Activated B cell treated with CpG ODN at 0.5 μM for 24 hours (primary cell): ENCODE data around the gene SMC4. TPM values are rescaled to one million over a fixed set of nuclear protein-coding genes. Genes with fewer than 3 reads are reported as not detected.

Experiments
- ATAC-seq: fragments of 200-7000 bp; cut with Tn5 transposase; one replicate; pipeline ENCODE4 v1.10.0; 2021; ENCODE audit warnings: low read depth, mild to moderate bottlenecking, moderate library complexity
- CTCF ChIA-PET: fragments of 350-600 bp; sonication (Branson Sonifier 250); formaldehyde crosslinking; loops from one replicate; lab custom pipeline; 2021; ENCODE audit warnings: antibody characterized with exemption; lab: Charles Lee
- POLR2A ChIA-PET: fragments of 350-600 bp; sonication (Branson Sonifier 250); formaldehyde crosslinking; loops from one replicate; lab custom pipeline; 2021; ENCODE audit warnings: antibody characterized with exemption; lab: Charles Lee
- DNase-seq: peaks from one replicate; pipeline ENCODE4 v3.0.0; 2022
- H3K27ac Mint-ChIP-seq: one replicate; pipeline ENCODE4 v1.8.0; 2020; ENCODE audit warnings: mixed read lengths
- H3K27me3 Mint-ChIP-seq: one replicate; pipeline ENCODE4 v1.8.0; 2021; ENCODE audit warnings: mixed read lengths
- H3K36me3 Mint-ChIP-seq: one replicate; pipeline ENCODE4 v1.8.0; 2021; ENCODE audit warnings: low read depth, mixed read lengths
- H3K4me1 Mint-ChIP-seq: one replicate; pipeline ENCODE4 v1.8.0; 2021; ENCODE audit warnings: mixed read lengths
- H3K4me3 Mint-ChIP-seq: one replicate; pipeline ENCODE4 v1.8.0; 2020; ENCODE audit warnings: mild to moderate bottlenecking, mixed read lengths
- H3K9me3 Mint-ChIP-seq: one replicate; pipeline ENCODE4 v1.8.0; 2020; ENCODE audit warnings: mixed read lengths
- CTCF ChIP-seq: fragments of 200-600 bp; IDR thresholded peaks from one replicate; pipeline ENCODE4 v1.8.0; 2022; ENCODE audit warnings: antibody characterized with exemption, mild to moderate bottlenecking
- intact Hi-C: fragments of 100-400 bp; cut with micrococcal nuclease; formaldehyde crosslinking; loops from one replicate; pipeline ENCODE4 v1.15.1; 2024
- total RNA-seq: library from RNA; stranded (reverse); gene quantifications from 2 replicates; pipeline ENCODE4 v1.2.3, GENCODE V29; 2022

SMC4 gene
- total RNA-seq, 1 donor from 2014 or later, result 40.4 TPM

DNA sequence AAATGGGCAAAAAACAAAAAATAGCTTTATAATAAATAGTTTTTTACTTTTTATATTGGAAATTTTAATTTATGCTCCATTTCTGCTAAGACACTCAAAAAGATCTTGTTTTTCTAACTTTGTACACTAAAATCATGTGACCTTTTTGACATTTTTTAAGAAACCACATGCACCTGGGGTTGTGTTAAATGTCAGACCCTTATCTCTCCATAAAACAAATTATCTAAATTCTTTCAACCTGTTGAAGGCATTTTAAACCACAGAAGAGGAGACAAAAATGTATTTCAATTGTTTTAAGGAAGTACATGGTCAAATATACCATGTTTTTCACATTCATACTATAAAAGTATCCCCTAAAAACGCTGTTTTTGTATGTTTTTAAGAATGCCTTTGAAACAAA, 29.7 kb upstream of the SMC4 start:
- CTCF ChIA-PET, result interaction anchor here (1.3 kb wide), 1 partner anchor 8 kb away, joined by 3 read pairs; no protein-coding TSS in a partner anchor
- peaks cover 21% of the 10 kb centered on the region for H3K4me1 Mint-ChIP-seq
- intact Hi-C loops, result no loop called here
- POLR2A ChIA-PET, result no interaction called here
- H3K27ac Mint-ChIP-seq, result no peak overlapping the region
- peaks cover 28% of the 10 kb centered on the region for H3K36me3 Mint-ChIP-seq
- no peak for TF ChIP-seq CTCF
- no peaks in the 10 kb centered on the region for H3K9me3 Mint-ChIP-seq
- no peak overlapping the region for H3K4me3 Mint-ChIP-seq
- no peak for DNase-seq
- ATAC-seq, result no peak
- H3K27me3 Mint-ChIP-seq, result no peaks in the 10 kb centered on the region

GRCh38 chr3:160370987-160371857, 28.2 kb upstream of the SMC4 start:
- TF ChIP-seq CTCF, result no peak
- H3K4me1 Mint-ChIP-seq, result peaks cover 21% of the 10 kb centered on the region
- no peak overlapping the region for H3K27ac Mint-ChIP-seq
- no peak for DNase-seq
- H3K27me3 Mint-ChIP-seq, result no peaks in the 10 kb centered on the region
- H3K36me3 Mint-ChIP-seq, result peaks cover 32% of the 10 kb centered on the region
- CTCF ChIA-PET, result no interaction called here
- ATAC-seq, result no peak
- no peaks in the 10 kb centered on the region for H3K9me3 Mint-ChIP-seq
- H3K4me3 Mint-ChIP-seq, result no peak overlapping the region
- POLR2A ChIA-PET, result no interaction called here
- intact Hi-C loops, result no loop called here

GRCh38 chr3:160372780-160373179, 26.7 kb upstream of the SMC4 start:
- intact Hi-C loops, result no loop called here
- H3K27ac Mint-ChIP-seq, result no peak overlapping the region

DNA sequence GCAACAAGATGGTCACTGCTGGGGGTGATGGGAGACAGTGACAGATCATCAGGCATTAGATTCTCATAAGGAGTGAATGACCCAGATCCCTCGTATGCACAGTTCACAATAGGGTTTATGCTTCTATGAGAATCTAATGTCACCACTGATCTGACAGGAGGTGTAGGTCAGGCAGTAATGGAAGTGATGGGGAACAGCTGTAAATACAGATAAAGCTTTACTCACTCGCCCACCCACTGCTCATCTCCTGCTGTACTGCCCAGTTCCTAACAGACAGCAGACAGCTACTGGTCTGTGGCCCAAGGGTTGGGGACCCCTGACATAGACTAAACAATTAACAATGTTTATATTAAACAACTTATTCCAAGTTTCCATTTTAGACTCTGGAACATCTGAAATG, 25.8 kb upstream of the SMC4 start:
- CTCF ChIA-PET, result no interaction called here
- Mint-ChIP-seq H3K9me3 (no peaks in the 10 kb centered on the region), H3K36me3 (peaks cover 41% of the 10 kb centered on the region), H3K27me3 (no peaks in the 10 kb centered on the region), H3K4me1 (peaks cover 18% of the 10 kb centered on the region), H3K27ac (no peak overlapping the region), H3K4me3 (no peak overlapping the region)
- DNase-seq, result no peak
- TF ChIP-seq CTCF, result no peak
- POLR2A ChIA-PET, result no interaction called here
- ATAC-seq, result no peak
- intact Hi-C loops, result no loop called here

More at GRCh38 chr3:160372780-160373179, 26.7 kb upstream of the SMC4 start:
- DNase-seq (no peak), ATAC-seq (no peak)
- Mint-ChIP-seq H3K4me1 (peaks cover 21% of the 10 kb centered on the region), H3K27me3 (no peaks in the 10 kb centered on the region), H3K4me3 (no peak overlapping the region), H3K9me3 (no peaks in the 10 kb centered on the region), H3K36me3 (peaks cover 41% of the 10 kb centered on the region)
- no peak for TF ChIP-seq CTCF
- ChIA-PET POLR2A (no interaction called here), CTCF (no interaction called here)

DNA sequence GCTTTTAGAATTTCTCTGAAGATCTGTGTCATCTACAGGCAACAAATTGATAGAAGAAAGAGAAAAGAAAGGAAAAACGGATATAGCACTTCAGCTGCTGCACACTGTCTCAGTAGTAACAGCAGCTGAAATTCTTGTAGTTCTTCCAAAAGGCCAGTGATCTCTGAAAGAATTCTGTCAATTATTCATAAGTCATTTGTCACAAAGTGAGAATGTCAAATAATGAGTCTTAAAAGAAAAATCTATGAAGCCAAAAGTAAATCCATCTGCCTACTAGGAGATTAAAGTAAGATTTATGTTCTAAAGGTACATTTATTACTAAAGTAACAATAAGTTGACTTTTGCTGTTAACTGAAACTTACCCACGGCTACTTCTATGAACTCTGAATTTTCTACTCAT, 25.0 kb upstream of the SMC4 start:
- peaks cover 41% of the 10 kb centered on the region for H3K36me3 Mint-ChIP-seq
- no peaks in the 10 kb centered on the region for H3K27me3 Mint-ChIP-seq
- H3K27ac Mint-ChIP-seq, result no peak overlapping the region
- CTCF ChIA-PET, result no interaction called here
- no peaks in the 10 kb centered on the region for H3K9me3 Mint-ChIP-seq
- DNase-seq (no peak), ATAC-seq (no peak)
- TF ChIP-seq CTCF, result no peak
- peaks cover 15% of the 10 kb centered on the region for H3K4me1 Mint-ChIP-seq
- intact Hi-C loops, result no loop called here
- no peak overlapping the region for H3K4me3 Mint-ChIP-seq
- POLR2A ChIA-PET, result no interaction called here
